ENCODE results near the gene CDX1.

Gene CDX1

GRCh38 chr5:150163035-150163434 is 3.5 kb upstream of the CDX1 start:
- Histone ChIP-seq H3K36me3 (ENCODE audit: control insufficient read depth, insufficient read depth, low read length) (no peaks in the 10 kb centered on the region), H3K9ac (ENCODE audit: low read length) (no peak overlapping the region), H3K27ac (ENCODE audit: low read depth, low read length) (no peak overlapping the region), H3K4me3 (ENCODE audit: low read length) (no peak overlapping the region), H3K4me1 (ENCODE audit: control insufficient read depth, insufficient read depth, low read length) (no peaks in the 10 kb centered on the region), H3K27me3 (ENCODE audit: control insufficient read depth, insufficient read depth, low read length) (no peaks in the 10 kb centered on the region)

GRCh38 chr5:150163547-150164059 is 3.0 kb upstream of the CDX1 start:
- Histone ChIP-seq H3K4me3 (ENCODE audit: low read length) (no peak overlapping the region), H3K9ac (ENCODE audit: low read length) (no peak overlapping the region), H3K27me3 (ENCODE audit: control insufficient read depth, insufficient read depth, low read length) (no peaks in the 10 kb centered on the region), H3K4me1 (ENCODE audit: control insufficient read depth, insufficient read depth, low read length) (no peaks in the 10 kb centered on the region), H3K27ac (ENCODE audit: low read depth, low read length) (no peak overlapping the region), H3K36me3 (ENCODE audit: control insufficient read depth, insufficient read depth, low read length) (no peaks in the 10 kb centered on the region)

- Histone ChIP-seq H3K27ac (ENCODE audit: low read depth, low read length) (no peak overlapping the region), H3K27me3 (ENCODE audit: control insufficient read depth, insufficient read depth, low read length) (peaks cover 3% of the 10 kb centered on the region), H3K4me1 (ENCODE audit: control insufficient read depth, insufficient read depth, low read length) (no peaks in the 10 kb centered on the region), H3K4me3 (ENCODE audit: low read length) (no peak overlapping the region), H3K36me3 (ENCODE audit: control insufficient read depth, insufficient read depth, low read length) (no peaks in the 10 kb centered on the region), H3K9ac (ENCODE audit: low read length) (no peak overlapping the region)
Measured at GRCh38 chr5:150164211-150164980, 2.2 kb upstream of the CDX1 start.

GRCh38 chr5:150166037-150166649 is 435 bp upstream of the CDX1 start:
- H3K27ac ChIP-seq (ENCODE audit: low read depth, low read length) = no peak overlapping the region
- no peaks in the 10 kb centered on the region for H3K36me3 ChIP-seq (ENCODE audit: control insufficient read depth, insufficient read depth, low read length)
- peaks cover 3% of the 10 kb centered on the region for H3K27me3 ChIP-seq (ENCODE audit: control insufficient read depth, insufficient read depth, low read length)
- no peaks in the 10 kb centered on the region for H3K4me1 ChIP-seq (ENCODE audit: control insufficient read depth, insufficient read depth, low read length)
- H3K9ac ChIP-seq (ENCODE audit: low read length) = no peak overlapping the region
- peak overlapping the region; percentile 23 for H3K4me3 ChIP-seq (ENCODE audit: low read length)

- Histone ChIP-seq H3K4me3 (ENCODE audit: low read length) (peak overlapping the region; percentile 55), H3K27ac (ENCODE audit: low read depth, low read length) (no peak overlapping the region), H3K4me1 (ENCODE audit: control insufficient read depth, insufficient read depth, low read length) (no peaks in the 10 kb centered on the region), H3K27me3 (ENCODE audit: control insufficient read depth, insufficient read depth, low read length) (peaks cover 3% of the 10 kb centered on the region), H3K36me3 (ENCODE audit: control insufficient read depth, insufficient read depth, low read length) (no peaks in the 10 kb centered on the region), H3K9ac (ENCODE audit: low read length) (no peak overlapping the region)
Measured at GRCh38 chr5:150167512-150167850, 903 bp downstream of the CDX1 start.

- peak overlapping the region; percentile 55 for H3K4me3 ChIP-seq (ENCODE audit: low read length)
- H3K27me3 ChIP-seq (ENCODE audit: control insufficient read depth, insufficient read depth, low read length) = peaks cover 3% of the 10 kb centered on the region
- no peaks in the 10 kb centered on the region for H3K4me1 ChIP-seq (ENCODE audit: control insufficient read depth, insufficient read depth, low read length)
- no peak overlapping the region for H3K9ac ChIP-seq (ENCODE audit: low read length)
- no peak overlapping the region for H3K27ac ChIP-seq (ENCODE audit: low read depth, low read length)
- no peaks in the 10 kb centered on the region for H3K36me3 ChIP-seq (ENCODE audit: control insufficient read depth, insufficient read depth, low read length)
Measured at GRCh38 chr5:150167908-150168307, 1.3 kb downstream of the CDX1 start.

- Histone ChIP-seq H3K27ac (ENCODE audit: low read depth, low read length) (no peak overlapping the region), H3K36me3 (ENCODE audit: control insufficient read depth, insufficient read depth, low read length) (no peaks in the 10 kb centered on the region), H3K4me3 (ENCODE audit: low read length) (peak overlapping the region; percentile 55), H3K9ac (ENCODE audit: low read length) (peak overlapping the region; percentile 16), H3K4me1 (ENCODE audit: control insufficient read depth, insufficient read depth, low read length) (no peaks in the 10 kb centered on the region), H3K27me3 (ENCODE audit: control insufficient read depth, insufficient read depth, low read length) (peaks cover 3% of the 10 kb centered on the region)
Measured at GRCh38 chr5:150168864-150169263, 2.3 kb downstream of the CDX1 start.

- Histone ChIP-seq H3K4me3 (ENCODE audit: low read length) (no peak overlapping the region), H3K9ac (ENCODE audit: low read length) (no peak overlapping the region), H3K36me3 (ENCODE audit: control insufficient read depth, insufficient read depth, low read length) (no peaks in the 10 kb centered on the region), H3K4me1 (ENCODE audit: control insufficient read depth, insufficient read depth, low read length) (no peaks in the 10 kb centered on the region), H3K27ac (ENCODE audit: low read depth, low read length) (no peak overlapping the region), H3K27me3 (ENCODE audit: control insufficient read depth, insufficient read depth, low read length) (peaks cover 3% of the 10 kb centered on the region)
Measured at GRCh38 chr5:150172145-150172544, 5.6 kb downstream of the CDX1 start.

GRCh38 chr5:150172556-150172955 is 6.0 kb downstream of the CDX1 start:
- Histone ChIP-seq H3K4me1 (ENCODE audit: control insufficient read depth, insufficient read depth, low read length) (no peaks in the 10 kb centered on the region), H3K4me3 (ENCODE audit: low read length) (no peak overlapping the region), H3K36me3 (ENCODE audit: control insufficient read depth, insufficient read depth, low read length) (no peaks in the 10 kb centered on the region), H3K27me3 (ENCODE audit: control insufficient read depth, insufficient read depth, low read length) (peaks cover 3% of the 10 kb centered on the region), H3K27ac (ENCODE audit: low read depth, low read length) (no peak overlapping the region), H3K9ac (ENCODE audit: low read length) (no peak overlapping the region)

GRCh38 chr5:150173161-150173560 is 6.6 kb downstream of the CDX1 start:
- Histone ChIP-seq H3K36me3 (ENCODE audit: control insufficient read depth, insufficient read depth, low read length) (no peaks in the 10 kb centered on the region), H3K4me1 (ENCODE audit: control insufficient read depth, insufficient read depth, low read length) (no peaks in the 10 kb centered on the region), H3K4me3 (ENCODE audit: low read length) (no peak overlapping the region), H3K27me3 (ENCODE audit: control insufficient read depth, insufficient read depth, low read length) (peaks cover 3% of the 10 kb centered on the region), H3K9ac (ENCODE audit: low read length) (no peak overlapping the region), H3K27ac (ENCODE audit: low read depth, low read length) (no peak overlapping the region)

GRCh38 chr5:150174285-150174684 is 7.7 kb downstream of the CDX1 start:
- Histone ChIP-seq H3K4me1 (ENCODE audit: control insufficient read depth, insufficient read depth, low read length) (no peaks in the 10 kb centered on the region), H3K4me3 (ENCODE audit: low read length) (no peak overlapping the region), H3K27ac (ENCODE audit: low read depth, low read length) (no peak overlapping the region), H3K36me3 (ENCODE audit: control insufficient read depth, insufficient read depth, low read length) (no peaks in the 10 kb centered on the region), H3K27me3 (ENCODE audit: control insufficient read depth, insufficient read depth, low read length) (no peaks in the 10 kb centered on the region), H3K9ac (ENCODE audit: low read length) (no peak overlapping the region)

GRCh38 chr5:150175076-150175475 is 8.5 kb downstream of the CDX1 start:
- H3K9ac ChIP-seq (ENCODE audit: low read length) = no peak overlapping the region
- H3K4me3 ChIP-seq (ENCODE audit: low read length) = no peak overlapping the region
- no peak overlapping the region for H3K27ac ChIP-seq (ENCODE audit: low read depth, low read length)
- H3K27me3 ChIP-seq (ENCODE audit: control insufficient read depth, insufficient read depth, low read length) = no peaks in the 10 kb centered on the region
- H3K36me3 ChIP-seq (ENCODE audit: control insufficient read depth, insufficient read depth, low read length) = no peaks in the 10 kb centered on the region
- H3K4me1 ChIP-seq (ENCODE audit: control insufficient read depth, insufficient read depth, low read length) = no peaks in the 10 kb centered on the region

- no peaks in the 10 kb centered on the region for H3K36me3 ChIP-seq (ENCODE audit: control insufficient read depth, insufficient read depth, low read length)
- H3K9ac ChIP-seq (ENCODE audit: low read length) = no peak overlapping the region
- no peak overlapping the region for H3K27ac ChIP-seq (ENCODE audit: low read depth, low read length)
- no peaks in the 10 kb centered on the region for H3K4me1 ChIP-seq (ENCODE audit: control insufficient read depth, insufficient read depth, low read length)
- H3K4me3 ChIP-seq (ENCODE audit: low read length) = no peak overlapping the region
- H3K27me3 ChIP-seq (ENCODE audit: control insufficient read depth, insufficient read depth, low read length) = no peaks in the 10 kb centered on the region
Measured at GRCh38 chr5:150175536-150175935, 9.0 kb downstream of the CDX1 start.
